Breast epithelium (tissue), 4 donors: ENCODE data around the gene SNRK. TPM values are rescaled to one million over a fixed set of nuclear protein-coding genes. Genes with fewer than 3 reads are reported as not detected.

Experiments used
- DNase-seq, 2 donors: peaks; one replicate each; pipeline ENCODE4 v3.0.0-alpha.2; 2019; ENCODE audit warnings: low spot score in 2 of 2
- H3K27ac ChIP-seq, 2 donors: fragments of 200-600 bp; sonication (generic) in 1 of 2; one replicate each; pipeline ENCODE4 v1.5.1; 2016 to 2019; ENCODE audit warnings: mild to moderate bottlenecking in 1 of 2
- H3K27me3 ChIP-seq, 2 donors: fragments of 200-600 bp; sonication (generic) in 1 of 2; one replicate each; pipeline versions ENCODE4 v1.5.1 to v1.6.0; 2017 to 2019; ENCODE audit warnings: control low read depth in 1 of 2, mild to moderate bottlenecking in 1 of 2
- H3K36me3 ChIP-seq: fragments of 200-600 bp; one replicate; pipeline ENCODE4 v1.5.1; 2019
- H3K4me1 ChIP-seq, 2 donors: fragments of 200-600 bp; sonication (generic); one replicate each; pipeline ENCODE4 v1.5.1; 2016 to 2019; ENCODE audit warnings: control low read depth in 1 of 2
- H3K4me3 ChIP-seq, 3 donors: fragments of 200-600 bp; sonication (generic); 1 replicate in 2 of 3; 2 replicates in 1 of 3; pipeline ENCODE4 v1.5.1; 2016 to 2019; ENCODE audit warnings: mild to moderate bottlenecking in 3 of 3, moderate library complexity in 2 of 3
- H3K9me3 ChIP-seq, 2 donors: fragments of 200-600 bp; sonication (generic) in 1 of 2; one replicate each; pipeline ENCODE4 v1.5.1; 2016 to 2019; ENCODE audit warnings: control low read depth in 1 of 2
- CTCF ChIP-seq, 3 donors: fragments of 450-650 bp; IDR thresholded peaks; one replicate each; pipeline ENCODE4 v1.5.1; 2016 to 2017; ENCODE audit warnings: antibody characterized with exemption in 3 of 3, mild to moderate bottlenecking in 3 of 3, moderate library complexity in 3 of 3
- POLR2A ChIP-seq: fragments of 450-650 bp; IDR thresholded peaks from one replicate; pipeline ENCODE4 v1.6.1; 2016; ENCODE audit warnings: antibody characterized with exemption, mild to moderate bottlenecking, moderate library complexity
- POLR2AphosphoS5 ChIP-seq, 3 donors: sonication (generic); formaldehyde crosslinking; IDR thresholded peaks; one replicate each; pipeline ENCODE4 v1.6.1; 2017; ENCODE audit warnings: antibody characterized with exemption in 3 of 3
- intact Hi-C: fragments of 100-400 bp; cut with DNase I; formaldehyde crosslinking; loops from one replicate; pipeline ENCODE4 v1.15.1; 2023; ENCODE audit warnings: low total_unique reads
- total RNA-seq, 3 donors: library from RNA; depleted of rRNA; stranded (reverse); fragments of >200 nt; gene quantifications; one replicate each; pipeline ENCODE4 v1.1.0, GENCODE V29; 2016

Gene SNRK
- total RNA-seq, 3 donors from 2014 or later: 52.0 to 84.9 (median 72.8) TPM

- DNase-seq: no peak
- no peaks in the 10 kb centered on the region for H3K9me3 ChIP-seq
- H3K27ac ChIP-seq: peak overlapping the region in 1 of 2 donors; percentile 86
- TF ChIP-seq POLR2AphosphoS5 (IDR thresholded peaks at IDR 0.05): no peak
- TF ChIP-seq POLR2A: no peak
- no peak for TF ChIP-seq CTCF (IDR thresholded peaks at IDR 0.05)
- H3K36me3 ChIP-seq: no peaks in the 10 kb centered on the region
- H3K27me3 ChIP-seq: no peaks in the 10 kb centered on the region
- no peaks in the 10 kb centered on the region for H3K4me1 ChIP-seq
- intact Hi-C loops: no loop called here
- H3K4me3 ChIP-seq: no peak overlapping the region
These were observed 30.6 kb downstream of the SNRK start for GRCh38 chr3:43316783-43317460.

GRCh38 chr3:43317461-43318316, 31.3 kb downstream of the SNRK start:
- Histone ChIP-seq H3K36me3 (no peaks in the 10 kb centered on the region), H3K4me1 (no peaks in the 10 kb centered on the region), H3K9me3 (no peaks in the 10 kb centered on the region), H3K4me3 (no peak overlapping the region), H3K27ac (peak overlapping the region; percentile 56 to 86), H3K27me3 (no peaks in the 10 kb centered on the region)
- TF ChIP-seq CTCF (IDR thresholded peaks at IDR 0.05): no peak
- intact Hi-C loops: no loop called here
- DNase-seq: no peak

- DNase-seq: no peak
- TF ChIP-seq POLR2AphosphoS5 (IDR thresholded peaks at IDR 0.05): no peak
- TF ChIP-seq CTCF (IDR thresholded peaks at IDR 0.05): no peak
- TF ChIP-seq POLR2A: no peak
- H3K9me3 ChIP-seq: no peaks in the 10 kb centered on the region
- H3K4me3 ChIP-seq: no peak overlapping the region
- H3K4me1 ChIP-seq: no peaks in the 10 kb centered on the region
- H3K27me3 ChIP-seq: no peaks in the 10 kb centered on the region
- no peaks in the 10 kb centered on the region for H3K36me3 ChIP-seq
- intact Hi-C loops: no loop called here
- H3K27ac ChIP-seq: peak overlapping the region in 1 of 2 donors; percentile 40
These were observed 33.0 kb downstream of the SNRK start for GRCh38 chr3:43319376-43319775.

- TF ChIP-seq POLR2A (no peak), POLR2AphosphoS5 (IDR thresholded peaks at IDR 0.05) (no peak), CTCF (IDR thresholded peaks at IDR 0.05) (no peak)
- no peak overlapping the region for H3K4me3 ChIP-seq
- no peak for DNase-seq
- H3K27me3 ChIP-seq: no peaks in the 10 kb centered on the region
- H3K4me1 ChIP-seq: no peaks in the 10 kb centered on the region
- intact Hi-C loops: no loop called here
- no peaks in the 10 kb centered on the region for H3K9me3 ChIP-seq
- H3K27ac ChIP-seq: peak overlapping the region in 1 of 2 donors; percentile 40
- no peaks in the 10 kb centered on the region for H3K36me3 ChIP-seq
These were observed 33.5 kb downstream of the SNRK start for GRCh38 chr3:43319794-43320193.

- H3K4me3 ChIP-seq: no peak overlapping the region
- no peak overlapping the region for H3K27ac ChIP-seq
- no peak for TF ChIP-seq POLR2A
- TF ChIP-seq POLR2AphosphoS5 (IDR thresholded peaks at IDR 0.05): no peak
- TF ChIP-seq CTCF (IDR thresholded peaks at IDR 0.05): no peak
These were observed 33.9 kb downstream of the SNRK start for GRCh38 chr3:43320288-43320687.

More at GRCh38 chr3:43320288-43320687, 33.9 kb downstream of the SNRK start:
- Histone ChIP-seq H3K9me3 (no peaks in the 10 kb centered on the region), H3K27me3 (no peaks in the 10 kb centered on the region), H3K36me3 (no peaks in the 10 kb centered on the region), H3K4me1 (no peaks in the 10 kb centered on the region)
- DNase-seq: no peak
- intact Hi-C loops: no loop called here
